PC-3 (cell line): Measurements from ENCODE around the gene BRD4.

Source experiments
- CTCF ChIP-seq: fragments of 300-600 bp; sonication (generic); conservative IDR thresholded peaks from 2 replicates; pipeline ENCODE4 v1.5.1; 2017; ENCODE audit warnings: antibody characterized with exemption, low read depth, mild to moderate bottlenecking, low read length
- EZH2 ChIP-seq: fragments of 300-600 bp; sonication (generic); IDR thresholded peaks from one replicate; pipeline ENCODE4 v1.6.1; 2017; ENCODE audit warnings: antibody characterized with exemption, mild to moderate bottlenecking, low read length; ENCODE audit not compliant: unreplicated experiment

GRCh38 chr19:15234431-15235130 lies 97.8 kb downstream of the BRD4 start:
- TF ChIP-seq CTCF = no peak
- no peak for TF ChIP-seq EZH2
